K562 (cell line): Measurements from ENCODE around the gene WDR62. TPM values are rescaled to one million over a fixed set of nuclear protein-coding genes. Genes with fewer than 3 reads are reported as not detected.
A peak's percentile ranks its signal among the peaks of the same experiment; 100 is the strongest.

Experiments
- CTCFL ChIP-seq: IDR thresholded peaks from 2 replicates; pipeline ENCODE4 v1.6.1; 2011; ENCODE audit warnings: borderline replicate concordance, low read depth, mild to moderate bottlenecking, moderate library complexity, low read length; ENCODE audit not compliant: insufficient read depth, poor library complexity, severe bottlenecking
- REST ChIP-seq, 2 experiments: fragments of 450-650 bp; formaldehyde crosslinking in 1 of 2; IDR thresholded peaks; 2 replicates each; pipeline versions ENCODE4 v1.4.0 to v1.6.1; 2014 to 2020; ENCODE audit warnings: mild to moderate bottlenecking in 2 of 2, borderline replicate concordance in 1 of 2, low read depth in 1 of 2
- SMC3 ChIP-seq: conservative IDR thresholded peaks from 2 replicates; pipeline ENCODE4 v1.6.1; 2011; ENCODE audit warnings: low read depth, low read length, improper control_type of control experiment; ENCODE audit not compliant: insufficient read depth
- TEAD1 ChIP-seq, 2 experiments: fragments of 450-650 bp in 1 of 2; sonication (generic) in 1 of 2; formaldehyde crosslinking; IDR thresholded peaks; 2 replicates each; pipeline versions ENCODE4 v1.4.0 to v1.8.0; 2020 to 2022; ENCODE audit warnings: mild to moderate bottlenecking in 2 of 2, missing genetic modification reagents in 1 of 2
- polyA plus RNA-seq, 8 experiments: library from polyadenylated mRNA; depleted of rRNA in 4 of 8; stranded (reverse) in 5 of 8; unstranded in 3 of 8; fragments of >200 nt; fragmentation: Nextera tagmentation in 2 of 8; fragmentation: Illumina TruSeq in 1 of 8; extraction: Ambion mirVana in 2 of 8; extraction: Trizol in 1 of 8; gene quantifications; 2 replicates each; pipeline versions ENCODE4 v1.2.1 to v1.2.3, GENCODE V29; 2011 to 2014; ENCODE audit warnings: inconsistent platforms in 1 of 8, missing spikeins in 1 of 8
- total RNA-seq, 7 experiments: library from RNA; depleted of rRNA in 6 of 7; stranded (reverse); fragments of >200 nt in 6 of 7; fragmentation: Illumina TruSeq in 2 of 7; extraction: Trizol in 2 of 7; gene quantifications; 2 replicates each; pipeline versions ENCODE4 v1.2.1 to v1.2.3, GENCODE V29; 2011 to 2021; ENCODE audit warnings: low replicate concordance in 1 of 7

Gene WDR62
- total and polyA plus RNA-seq, 9 of the 15 experiments (the other 6 are each of a cell fraction or from before 2014, with no cell fraction given) = 0.35 to 32.8 (median 14.4) TPM

- TF ChIP-seq REST (IDR thresholded peaks at IDR 0.05; ENCODE audit: borderline replicate concordance) = peak; percentile 38; the same call in 1 of the 2 replicates
- TF ChIP-seq REST (CRISPR knock-in tag; IDR thresholded peaks at IDR 0.05; ENCODE audit: low read depth) = no peak
- peak; percentile 36; the same call in 1 of the 2 replicates for TF ChIP-seq SMC3
- peak; percentile 86 for TF ChIP-seq CTCFL
- TF ChIP-seq TEAD1 (CRISPR knock-in tag; IDR thresholded peaks at IDR 0.05) = peak in 1 of 2 experiments; percentile 82; a peak in 1 of 4 replicates
Measured at GRCh38 chr19:36060430-36060829, 5.7 kb downstream of the WDR62 start (continued).
